SHP77 (cell line): ENCODE data around the gene NEURL1.

Experiments used
- DNase-seq, 2 experiments: peaks; one replicate each; lab custom pipeline; 2025; lab: John Stamatoyannopoulos, UW

Gene NEURL1

GRCh38 chr10:103493362-103493915 is at the start of gene NEURL1:
TSS of gene NEURL1 (plus strand) at chr10:103493705. CDS start at chr10:103494388, 683 bp downstream.
- DNase-seq = peak in 1 of 2 experiments; percentile 12

- no peak for DNase-seq
Observed at GRCh38 chr10:103444478-103444877, 49.0 kb upstream of the NEURL1 start.

- no peak for DNase-seq
Observed at GRCh38 chr10:103445366-103445765, 48.1 kb upstream of the NEURL1 start.

GRCh38 chr10:103445767-103446567 is 47.5 kb upstream of the NEURL1 start:
- no peak for DNase-seq

- DNase-seq = no peak
Observed at GRCh38 chr10:103447187-103447586, 46.3 kb upstream of the NEURL1 start.

- no peak for DNase-seq
Observed at GRCh38 chr10:103448746-103449145, 44.8 kb upstream of the NEURL1 start.

GRCh38 chr10:103449208-103450144 is 44.0 kb upstream of the NEURL1 start:
- DNase-seq = no peak

- no peak for DNase-seq
Observed at GRCh38 chr10:103450201-103450695, 43.3 kb upstream of the NEURL1 start.

- peak in 1 of 2 experiments; percentile 17 for DNase-seq
Observed at GRCh38 chr10:103451091-103451813, 42.3 kb upstream of the NEURL1 start.

- DNase-seq = peak; percentile 14 to 60
Observed at GRCh38 chr10:103451831-103452505, 41.5 kb upstream of the NEURL1 start, which contains the start of gene CALHM2. TSS of gene CALHM2 (minus strand) at chr10:103452370. CDS start at chr10:103449941, 2,429 bp downstream.

- no peak for DNase-seq
Observed at GRCh38 chr10:103452506-103453230, 40.8 kb upstream of the NEURL1 start.

- no peak for DNase-seq
Observed at GRCh38 chr10:103454026-103454425, 39.5 kb upstream of the NEURL1 start.

GRCh38 chr10:103455235-103455634 is 38.3 kb upstream of the NEURL1 start:
- no peak for DNase-seq

- no peak for DNase-seq
Observed at GRCh38 chr10:103456074-103456660, 37.3 kb upstream of the NEURL1 start.

GRCh38 chr10:103457176-103457712 is 36.3 kb upstream of the NEURL1 start:
- DNase-seq = no peak

GRCh38 chr10:103457896-103458583 is 35.5 kb upstream of the NEURL1 start:
- DNase-seq = no peak

- peak; percentile 83 to 86 for DNase-seq
Observed at GRCh38 chr10:103458720-103459119, 34.8 kb upstream of the NEURL1 start, which contains the start of gene CALHM1. TSS of gene CALHM1 (minus strand) at chr10:103458900. CDS start at chr10:103458751, 149 bp downstream.

GRCh38 chr10:103459615-103460014 is 33.9 kb upstream of the NEURL1 start:
- DNase-seq = no peak

GRCh38 chr10:103463499-103463898 is 30.0 kb upstream of the NEURL1 start:
- DNase-seq = no peak
